ENCODE measurements around the gene B9D2. TPM values are rescaled to one million over a fixed set of nuclear protein-coding genes. Genes with fewer than 3 reads are reported as not detected.
"Not testable (repeated sequence)": the region's sequence is repeated elsewhere in the genome, so short reads cannot be mapped to it uniquely, and the experiment has no call there.

Gene B9D2, protein sequence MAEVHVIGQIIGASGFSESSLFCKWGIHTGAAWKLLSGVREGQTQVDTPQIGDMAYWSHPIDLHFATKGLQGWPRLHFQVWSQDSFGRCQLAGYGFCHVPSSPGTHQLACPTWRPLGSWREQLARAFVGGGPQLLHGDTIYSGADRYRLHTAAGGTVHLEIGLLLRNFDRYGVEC
- 7.4 and 10.4 TPM in 2 replicates for total RNA-seq

DNA sequence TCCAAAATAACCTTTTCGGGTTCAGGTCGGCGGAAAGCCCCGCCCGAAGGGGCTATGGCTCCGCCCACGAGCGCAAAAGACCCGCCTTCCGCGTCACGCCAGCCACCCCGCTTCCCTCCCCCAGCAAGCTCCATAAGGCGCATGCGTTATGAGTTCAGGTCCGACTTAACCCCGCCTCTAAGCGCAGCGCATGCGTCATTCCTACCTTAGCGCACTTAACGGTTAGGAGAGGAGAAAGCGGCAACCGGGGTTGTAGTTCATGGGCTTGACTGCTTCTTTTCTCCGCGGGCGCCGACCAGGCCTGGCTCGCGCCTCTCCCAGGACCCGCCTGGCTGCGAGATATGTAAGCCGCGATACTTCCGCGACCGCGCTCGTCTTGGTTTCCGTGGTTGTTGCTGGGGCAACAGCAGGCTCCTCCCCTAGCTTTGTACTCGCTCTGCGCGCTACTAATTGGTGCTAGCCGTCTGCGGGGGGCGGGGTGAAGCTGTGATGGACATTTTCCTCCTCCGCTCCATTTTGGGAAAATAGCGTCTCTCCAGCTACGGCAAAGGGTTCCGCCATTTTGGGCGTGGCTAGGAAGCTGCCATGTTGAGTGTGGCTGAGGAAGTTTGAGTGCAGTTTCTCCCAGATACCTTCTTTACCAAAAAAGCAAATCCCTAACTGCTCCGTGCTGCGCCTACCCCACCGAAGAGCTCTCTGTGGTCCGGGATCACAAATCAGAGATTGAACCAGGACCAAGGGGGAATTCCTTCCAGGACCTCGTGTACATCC, at the start of gene B9D2:
Gene B9D2 (minus strand): TSS at position 397 of the 771 bp plus-strand sequence. CDS start 630 bp downstream, outside the sequence.
- DNase-seq (ENCODE audit: low read depth, low spot score): peak; percentile 92

DNA sequence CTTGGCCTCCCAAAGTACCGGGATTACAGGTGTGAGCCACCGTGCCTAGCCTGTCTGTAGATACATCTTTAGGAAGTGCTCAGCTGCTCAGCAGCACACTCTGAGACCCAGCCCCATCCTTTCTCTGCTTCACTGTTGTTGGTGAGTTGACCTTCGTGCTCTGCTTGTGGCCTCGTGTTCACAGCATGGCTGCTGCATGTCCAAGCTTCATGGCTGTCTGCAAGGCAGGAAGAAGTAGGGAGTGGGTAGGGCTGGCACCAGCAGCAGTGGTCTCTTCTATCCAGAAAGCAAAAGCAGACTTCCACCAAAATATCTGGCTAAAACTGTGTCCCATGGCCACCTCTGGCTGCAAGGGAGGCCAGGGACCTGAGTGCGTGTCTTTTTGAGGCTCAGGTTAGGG, 49.0 kb upstream of the B9D2 start:
- DNase-seq (ENCODE audit: low read depth, low spot score): no peak

DNA sequence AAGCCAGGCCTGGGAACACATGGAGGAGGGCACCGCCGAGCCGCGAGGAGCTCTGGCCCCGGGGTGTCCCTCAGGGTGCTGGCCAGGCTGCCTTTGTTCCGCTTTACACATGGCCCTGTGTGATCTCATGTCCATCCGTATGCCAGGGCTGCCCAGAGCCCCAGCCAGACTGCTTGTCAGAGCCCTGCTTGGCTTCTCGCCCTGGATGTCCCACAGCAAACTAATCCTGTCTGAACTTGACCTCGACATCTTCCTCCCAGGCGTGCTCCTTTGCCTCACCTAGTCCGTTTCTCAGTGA, 48.0 kb upstream of the B9D2 start:
- no peak for DNase-seq (ENCODE audit: low read depth, low spot score)

DNA sequence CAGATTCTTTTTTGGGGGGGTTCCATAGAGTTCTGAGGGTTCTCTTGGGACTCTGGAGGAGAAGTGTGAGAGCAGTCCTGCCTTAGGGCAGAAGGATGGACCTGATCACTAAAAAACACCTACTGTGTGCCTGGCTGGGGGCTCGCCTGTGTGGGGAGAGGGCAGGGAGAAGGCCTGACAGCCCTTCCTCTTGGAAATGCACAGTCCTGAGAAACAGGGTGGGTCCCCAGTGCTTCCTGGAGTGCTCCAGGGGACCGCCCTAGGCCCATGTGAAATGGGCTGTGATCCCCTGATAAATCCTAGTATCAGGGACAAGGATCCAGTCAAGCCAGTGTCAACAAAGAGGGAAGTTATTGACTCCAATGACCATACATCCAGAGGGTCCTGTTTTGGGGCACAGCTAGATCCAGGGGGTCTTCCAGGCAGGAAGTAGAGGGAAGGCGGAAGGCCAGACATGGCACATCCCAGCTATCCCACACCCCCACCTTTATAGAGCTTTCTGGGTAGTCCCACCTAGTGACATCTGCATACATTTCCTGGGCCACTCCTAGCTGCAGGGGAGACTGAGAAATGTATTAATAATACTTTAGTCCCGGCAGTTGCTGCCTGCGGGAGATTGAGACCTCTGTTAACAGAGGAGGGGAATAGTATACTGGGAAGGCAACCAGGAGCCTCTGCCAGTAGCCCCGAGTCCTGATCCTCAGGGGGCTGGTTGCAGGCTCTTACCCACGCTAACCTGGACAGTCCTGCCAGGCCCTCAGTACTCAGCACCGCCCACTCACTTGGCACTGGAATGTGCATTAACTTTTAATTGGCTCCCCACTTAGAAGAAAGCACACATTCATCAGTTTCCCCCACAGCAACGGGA, 47.4 kb upstream of the B9D2 start:
- DNase-seq (ENCODE audit: low read depth, low spot score): no peak

DNA sequence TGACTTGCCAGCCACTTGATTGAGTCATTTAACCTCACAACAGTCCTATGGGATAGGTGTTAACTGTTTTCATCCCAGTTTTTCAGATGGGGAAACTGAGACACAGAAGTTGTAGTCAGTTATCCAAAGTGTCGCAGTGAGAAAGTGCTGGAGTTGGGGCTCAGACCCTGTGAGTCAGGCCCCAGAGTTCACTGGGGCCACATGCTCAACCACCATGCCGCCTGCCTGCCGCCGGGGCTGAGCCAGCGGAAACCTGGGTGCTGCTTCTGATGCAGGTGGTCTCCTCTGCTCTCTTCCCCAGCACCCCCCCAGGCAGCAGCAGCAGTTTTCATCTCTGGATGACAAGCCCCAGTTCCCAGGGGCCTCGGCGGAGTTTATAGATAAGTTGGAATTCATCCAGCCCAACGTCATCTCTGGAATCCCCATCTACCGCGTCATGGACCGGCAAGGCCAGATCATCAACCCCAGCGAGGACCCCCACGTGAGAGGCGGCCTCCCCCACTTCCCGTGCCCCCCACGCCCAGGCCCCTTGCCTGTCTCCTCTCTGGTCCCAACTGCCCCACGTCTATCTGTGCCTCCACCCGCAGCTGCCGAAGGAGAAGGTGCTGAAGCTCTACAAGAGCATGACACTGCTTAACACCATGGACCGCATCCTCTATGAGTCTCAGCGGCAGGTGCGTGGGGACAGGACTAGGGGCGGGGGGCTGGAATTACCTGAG, 46.5 kb upstream of the B9D2 start:
- no peak for DNase-seq (ENCODE audit: low read depth, low spot score)

DNA sequence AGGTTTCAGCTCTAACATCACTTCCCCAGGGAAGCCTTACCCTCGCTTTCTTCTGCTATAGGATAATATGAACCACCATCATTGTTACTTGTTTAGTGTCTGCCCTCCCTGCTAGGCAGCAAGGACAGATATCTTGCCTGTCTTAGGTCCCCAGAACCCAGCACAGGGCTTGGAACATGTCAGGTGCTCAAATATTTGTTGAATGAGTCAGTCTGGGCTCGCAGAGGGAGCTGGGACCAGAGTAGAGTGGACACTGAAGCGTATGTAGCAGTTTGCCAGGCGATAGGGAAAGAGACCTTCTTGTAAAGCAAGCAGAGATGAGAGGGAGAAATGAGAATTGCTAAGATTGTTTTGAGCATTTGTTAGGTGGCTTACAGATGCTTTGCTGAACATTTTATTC, 45.3 kb upstream of the B9D2 start:
- no peak for DNase-seq (ENCODE audit: low read depth, low spot score)

DNA sequence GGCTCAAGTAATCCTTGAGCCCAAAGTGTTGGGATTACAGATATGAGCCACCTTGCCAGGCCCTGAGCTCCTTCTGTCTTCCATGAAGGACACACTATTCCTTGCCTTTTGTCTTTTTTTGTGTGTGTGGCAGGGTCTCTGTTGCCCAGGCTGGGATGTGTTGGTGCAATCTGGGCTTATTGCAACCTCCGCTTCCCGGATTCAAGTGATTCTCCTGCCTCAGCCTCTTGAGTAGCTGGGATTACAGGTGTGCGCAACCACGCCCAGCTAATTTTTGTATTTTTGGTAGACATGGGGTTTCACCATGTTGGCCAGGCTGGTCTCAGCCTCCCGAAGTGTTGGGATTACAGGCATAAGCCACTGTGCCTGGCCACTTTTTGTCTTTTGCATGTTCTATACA, 44.9 kb upstream of the B9D2 start:
- not testable (repeated sequence) for DNase-seq (ENCODE audit: low read depth, low spot score)

DNA sequence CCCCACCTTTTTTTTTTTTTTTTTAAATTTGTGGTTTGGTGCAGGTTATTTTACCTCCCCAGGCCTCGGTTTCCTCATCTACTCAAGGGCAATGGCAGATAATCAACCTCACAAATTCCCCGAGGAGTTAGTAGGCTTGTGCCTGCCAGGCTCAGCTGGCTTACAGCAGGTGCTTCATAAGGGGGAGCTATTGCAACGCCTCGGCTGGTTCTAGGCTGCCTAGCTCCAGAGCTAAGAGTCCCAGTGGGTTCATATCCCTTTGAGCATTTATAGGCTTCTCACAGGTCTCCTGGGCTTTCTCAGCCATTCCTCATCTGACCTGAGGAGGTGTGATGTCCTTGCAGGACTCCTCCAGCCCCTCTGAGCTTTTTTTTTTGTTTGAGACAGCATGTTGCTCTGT, 44.3 kb upstream of the B9D2 start:
- DNase-seq (ENCODE audit: low read depth, low spot score): no peak

DNA sequence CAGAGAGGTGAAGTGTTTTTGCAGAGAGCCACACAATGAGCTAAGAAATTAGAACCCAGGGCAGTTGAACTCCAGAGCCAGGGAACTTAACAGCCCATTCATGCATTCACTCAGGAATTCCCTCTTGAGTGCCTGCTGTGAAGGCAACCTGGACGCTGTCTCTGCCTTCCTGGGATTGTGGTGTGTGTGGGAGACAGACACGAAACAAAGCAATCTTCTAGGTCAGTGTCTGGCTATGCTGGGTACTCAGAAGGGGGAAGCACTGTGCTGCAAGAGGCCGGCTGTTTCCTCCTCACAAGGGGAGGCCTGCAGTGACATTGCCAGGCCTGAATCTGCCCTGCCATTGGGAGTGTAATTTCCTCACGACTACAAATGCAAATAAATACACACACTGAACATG, 43.3 kb upstream of the B9D2 start:
- DNase-seq (ENCODE audit: low read depth, low spot score): no peak

DNA sequence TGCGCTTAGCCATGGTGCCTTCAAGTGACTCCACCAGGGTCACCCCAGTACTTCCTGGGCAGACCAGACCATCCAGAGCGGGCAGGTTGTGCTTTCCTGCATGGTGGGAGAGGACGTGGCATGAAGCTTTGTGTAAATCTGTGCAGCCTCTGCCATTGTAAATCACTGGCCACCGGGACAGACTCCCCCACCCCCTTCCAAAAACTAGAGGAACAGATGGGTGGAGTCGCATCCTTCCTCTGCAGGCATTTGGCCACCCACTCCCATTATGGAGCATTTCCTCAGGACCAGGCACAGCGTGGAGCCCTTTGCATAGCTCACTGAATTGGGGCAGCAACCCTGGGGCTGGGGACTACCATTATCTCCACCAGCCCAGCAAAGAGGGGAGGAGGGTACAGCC, 41.8 kb upstream of the B9D2 start:
- DNase-seq (ENCODE audit: low read depth, low spot score): no peak

DNA sequence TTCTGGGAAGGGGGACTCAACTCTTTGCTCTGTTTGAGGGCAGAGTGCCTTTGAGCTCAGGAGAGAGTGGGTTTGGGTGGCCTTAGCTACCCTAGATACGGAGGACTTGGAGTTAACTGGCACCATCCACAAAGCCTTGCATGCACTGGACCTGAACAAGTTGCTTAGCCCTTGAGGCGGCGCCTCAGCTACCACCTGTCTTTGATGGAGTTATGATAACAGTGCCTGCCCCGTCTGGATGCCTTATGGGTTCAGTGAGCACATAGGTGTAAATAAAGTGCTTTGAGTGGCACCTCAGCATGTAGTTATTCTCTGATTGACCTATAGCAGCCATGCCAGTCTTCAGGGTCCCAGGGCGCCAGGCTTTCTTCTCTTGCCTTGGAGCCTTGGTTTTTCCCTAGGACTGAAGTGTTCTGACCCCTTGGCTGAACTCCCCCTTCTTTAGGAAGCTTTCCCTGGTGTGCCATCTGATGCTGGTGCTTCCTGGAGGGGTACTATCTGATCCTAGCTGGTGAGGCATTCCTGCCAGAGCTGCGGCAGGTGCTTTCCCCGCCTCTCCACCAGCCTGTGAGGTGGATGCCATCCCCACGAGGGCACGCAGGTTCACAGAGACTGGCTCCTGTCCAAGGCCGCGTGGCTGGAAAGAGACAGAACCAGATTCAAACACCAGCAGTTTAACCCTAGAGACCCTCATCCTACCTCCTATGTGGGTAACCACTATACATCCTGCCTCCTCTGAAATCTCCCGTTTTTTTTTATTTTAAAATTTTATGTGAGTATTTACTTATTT, 39.4 kb upstream of the B9D2 start:
- no peak for DNase-seq (ENCODE audit: low read depth, low spot score)

DNA sequence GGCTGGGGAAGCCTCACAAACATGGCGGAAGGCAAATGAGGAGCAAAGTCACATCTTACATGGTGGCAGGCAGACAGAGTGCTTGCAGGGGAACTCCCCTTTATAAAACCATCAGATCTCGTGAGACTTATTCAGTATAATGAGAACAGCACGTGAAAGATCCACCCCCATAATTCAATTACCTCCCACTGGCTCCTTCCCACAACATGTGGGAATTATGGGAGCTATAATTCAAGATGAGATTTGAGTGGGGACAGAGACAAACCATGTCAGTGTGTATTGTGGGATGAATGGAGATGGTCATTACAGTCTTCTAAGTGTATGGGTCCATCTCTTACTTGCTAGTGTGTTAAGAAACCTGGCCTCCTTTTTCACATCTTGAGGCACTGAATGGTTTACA, 38.1 kb upstream of the B9D2 start:
- no peak for DNase-seq (ENCODE audit: low read depth, low spot score)

DNA sequence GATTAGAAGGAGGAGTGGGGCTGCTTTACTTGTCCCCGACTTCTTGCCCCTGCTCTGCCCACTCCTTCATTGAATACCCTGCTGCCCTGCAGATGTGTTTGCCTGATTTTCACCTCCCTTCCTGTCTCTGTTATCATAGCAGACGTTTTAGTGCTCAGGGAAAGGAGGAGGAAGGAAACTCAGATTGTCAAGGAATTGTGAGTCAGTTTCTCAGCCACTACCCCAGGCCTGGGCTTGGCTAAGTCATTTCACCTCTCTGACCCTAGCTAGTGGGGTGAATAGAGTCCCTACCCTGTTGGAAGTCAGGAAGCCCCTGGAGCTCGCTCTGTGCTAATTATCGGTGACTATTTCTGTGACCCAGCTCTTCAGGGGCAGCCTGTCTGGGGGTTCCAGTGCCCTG, 37.5 kb upstream of the B9D2 start:
- peak; percentile 65 for DNase-seq (ENCODE audit: low read depth, low spot score)

DNA sequence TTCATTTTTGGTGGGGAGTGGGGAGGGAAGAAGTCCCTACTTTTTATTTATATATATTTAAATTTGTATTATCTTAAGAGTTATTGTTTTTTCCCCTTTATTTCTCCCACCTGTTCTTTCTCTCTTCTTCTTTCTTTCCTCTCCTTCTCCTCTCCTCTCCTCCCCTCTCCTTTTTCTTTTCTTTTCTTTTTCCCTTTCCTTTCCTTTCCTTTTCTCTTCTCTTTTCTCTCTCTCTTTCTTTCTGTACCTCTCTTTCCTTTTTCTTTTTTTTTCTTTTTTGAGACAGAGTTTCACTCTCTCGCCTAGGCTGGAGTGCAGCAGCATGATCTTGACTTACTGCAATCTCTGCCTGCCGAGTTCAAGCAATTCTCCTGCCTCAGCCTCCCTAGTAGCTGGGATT, 35.6 kb upstream of the B9D2 start:
- DNase-seq (ENCODE audit: low read depth, low spot score): no peak

DNA sequence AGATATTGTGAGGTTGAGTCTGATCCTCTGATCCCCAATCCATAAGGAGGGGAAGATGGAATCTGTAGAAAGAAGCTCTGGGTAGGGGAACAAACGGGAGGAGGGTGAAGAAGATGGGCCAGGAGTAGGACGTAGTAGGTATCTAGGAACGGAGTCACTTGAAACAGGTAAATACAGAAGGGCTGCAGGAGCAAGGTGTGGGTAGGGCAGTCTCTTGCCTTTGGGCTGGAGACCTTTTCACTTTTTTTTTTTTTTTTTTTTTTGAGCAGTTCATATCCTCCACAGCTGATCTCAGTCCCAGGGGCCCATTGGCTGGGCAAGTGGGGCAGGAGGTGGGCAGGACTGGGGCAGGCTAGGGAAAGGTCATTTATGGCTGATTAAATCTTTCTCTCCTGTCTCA, 35.1 kb upstream of the B9D2 start:
- no peak for DNase-seq (ENCODE audit: low read depth, low spot score)

DNA sequence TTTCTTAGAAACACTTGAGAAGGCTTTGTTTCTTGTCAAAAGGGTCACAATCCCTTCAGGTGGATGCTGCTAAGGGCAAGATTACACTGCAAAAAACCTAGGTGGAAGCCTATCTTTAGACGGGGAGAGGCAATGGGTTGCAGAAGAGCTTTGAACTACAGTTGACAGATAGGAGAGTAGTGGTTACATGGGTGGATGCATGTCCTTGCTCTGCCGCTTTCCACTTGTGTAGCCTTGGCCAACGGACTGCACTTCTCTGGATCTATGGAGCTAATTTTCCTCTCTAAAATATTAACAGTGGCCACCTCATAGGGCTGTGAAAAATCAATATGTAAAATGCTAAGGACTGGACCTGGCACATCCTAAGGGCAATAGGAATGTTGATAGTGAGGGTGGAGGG, 34.6 kb upstream of the B9D2 start:
- no peak for DNase-seq (ENCODE audit: low read depth, low spot score)

DNA sequence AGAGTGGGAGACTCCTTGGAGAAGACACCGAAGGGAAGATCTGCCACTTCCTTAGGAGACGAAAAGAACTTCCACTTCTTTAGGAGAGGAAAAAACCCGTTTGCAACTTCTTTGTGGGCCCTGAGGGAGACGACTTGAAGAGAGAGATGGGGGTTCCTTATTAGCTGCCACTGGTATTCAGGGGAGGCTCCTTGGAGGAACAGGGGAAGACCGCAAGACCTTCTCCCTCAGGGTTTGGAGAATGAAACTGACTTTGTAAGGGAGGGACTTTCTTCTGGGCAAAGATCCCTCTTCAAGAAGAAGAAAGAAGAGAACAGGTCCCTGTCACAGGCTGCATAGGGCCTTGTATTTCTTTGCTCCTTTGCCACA, 34.1 kb upstream of the B9D2 start:
- DNase-seq (ENCODE audit: low read depth, low spot score): no peak

DNA sequence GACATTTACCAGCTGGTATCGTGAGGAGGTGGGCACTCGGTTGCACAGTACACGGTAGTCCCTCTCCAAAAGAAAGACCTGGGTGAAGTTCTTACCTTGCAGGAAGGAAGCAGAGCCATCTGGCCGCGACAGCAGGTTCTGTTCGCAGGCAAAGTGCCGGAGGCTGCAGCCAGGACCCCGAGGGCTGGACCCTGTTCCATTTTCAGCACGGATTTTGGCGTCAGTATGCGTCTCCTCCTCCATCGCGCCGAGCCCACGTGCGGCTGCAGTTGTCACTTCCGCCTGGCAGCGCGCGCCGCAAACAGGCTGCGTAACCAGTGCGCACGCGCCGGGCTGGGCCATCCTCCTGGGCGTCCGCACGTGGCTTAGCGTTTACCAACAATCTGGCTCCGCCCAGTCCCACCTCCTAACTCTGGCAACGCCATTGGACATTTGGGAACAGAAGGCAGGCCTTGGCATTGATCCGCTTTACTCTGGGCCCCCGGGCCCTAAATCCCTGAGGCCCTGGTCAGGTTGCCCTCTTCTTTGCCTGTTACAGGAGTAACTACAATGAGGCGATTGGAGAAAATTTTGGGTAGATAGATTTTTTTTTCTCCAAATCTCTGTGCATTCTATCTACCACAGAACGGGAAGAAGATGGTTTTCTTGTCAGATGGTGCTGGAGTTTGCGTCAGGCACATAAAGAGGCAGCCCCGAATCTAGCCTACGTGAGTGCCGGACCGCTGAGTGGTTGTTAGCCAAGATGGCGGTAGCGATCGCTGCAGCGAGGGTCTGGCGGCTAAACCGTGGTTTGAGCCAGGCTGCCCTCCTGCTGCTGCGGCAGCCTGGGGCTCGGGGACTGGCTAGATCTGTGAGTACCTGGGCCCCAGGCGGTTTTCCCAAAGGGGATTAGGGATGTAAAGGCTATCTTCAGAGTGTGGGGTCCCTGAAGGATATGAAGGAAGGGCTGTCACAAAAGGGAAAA, 33.4 kb upstream of the B9D2 start, which contains the start of the genes BCKDHA and EXOSC5:
Gene BCKDHA (plus strand): TSS at position 733 of the 964 bp plus-strand sequence. CDS start 10 bp downstream, at position 743.
Gene EXOSC5 (minus strand): TSS at position 274 of the 964 bp plus-strand sequence. CDS start 31 bp downstream, at position 243.
- DNase-seq (ENCODE audit: low read depth, low spot score): peak; percentile 99

DNA sequence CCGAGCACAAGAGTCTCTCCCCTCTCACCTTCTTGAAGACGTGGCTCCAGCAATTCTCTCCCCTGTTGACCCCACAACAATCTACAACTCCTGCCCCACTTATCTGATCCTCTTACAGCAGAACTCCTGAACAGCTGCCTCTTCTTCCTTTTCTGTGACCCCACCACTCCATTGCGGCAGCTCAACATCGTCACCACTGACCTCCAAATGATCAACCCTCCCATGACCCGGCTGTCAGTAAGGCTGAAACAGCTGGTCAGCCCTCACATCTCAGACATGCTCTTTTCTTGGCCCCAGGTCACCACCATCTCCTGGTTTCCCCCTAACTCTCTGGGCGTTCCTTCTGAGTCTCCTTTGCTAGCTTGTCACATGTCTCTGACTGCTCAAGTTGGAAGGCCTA, 31.4 kb upstream of the B9D2 start:
- DNase-seq (ENCODE audit: low read depth, low spot score): no peak

DNA sequence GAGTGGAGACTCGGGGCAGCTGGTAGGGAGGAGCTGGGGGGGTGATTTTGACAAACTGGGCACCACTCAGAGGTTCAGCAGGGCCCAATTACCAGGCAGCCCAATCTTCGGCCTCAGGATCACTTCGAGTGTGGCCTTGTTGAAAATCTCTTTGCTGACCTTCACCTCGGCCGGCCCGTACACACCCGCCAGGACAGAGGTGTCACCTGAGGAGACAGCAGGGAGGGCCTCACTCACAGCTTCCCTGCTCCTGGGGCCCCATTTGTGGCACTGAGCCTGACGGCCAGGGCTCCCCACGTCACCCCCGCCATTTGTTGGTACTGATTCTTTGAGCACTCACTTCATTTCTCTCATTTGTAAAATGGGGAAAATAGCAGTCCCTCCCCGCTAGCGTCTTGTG, 28.8 kb upstream of the B9D2 start:
- DNase-seq (ENCODE audit: low read depth, low spot score): no peak
